Epithelial cell of proximal tubule (primary cell): ENCODE results near the gene TMEM41B. TPM values are rescaled to one million over a fixed set of nuclear protein-coding genes. Genes with fewer than 3 reads are reported as not detected.
A peak's percentile ranks its signal among the peaks of the same experiment; 100 is the strongest.

Source experiments
- DNase-seq: peaks from one replicate; pipeline ENCODE4 v3.0.0-alpha.2; 2011; ENCODE audit warnings: low read depth
- H3K4me3 ChIP-seq: 2 replicates; pipeline ENCODE4 v1.5.1; 2011; ENCODE audit warnings: low read depth, mild to moderate bottlenecking, low read length
- CTCF ChIP-seq: conservative IDR thresholded peaks from 2 replicates; pipeline ENCODE4 v1.5.1; 2012; ENCODE audit warnings: low read depth, mild to moderate bottlenecking, low read length
- total RNA-seq: library from RNA; depleted of rRNA; stranded (reverse); fragments of >200 nt; gene quantifications from 2 replicates; pipeline ENCODE4 v1.2.3, GENCODE V29; 2015

TMEM41B gene
- total RNA-seq, 1 donor from 2014 or later, result 38.0 TPM

- DNase-seq, result no peak
- TF ChIP-seq CTCF, result no peak
- no peak overlapping the region for H3K4me3 ChIP-seq
Observed at GRCh38 chr11:9274499-9275258, 39.7 kb downstream of the TMEM41B start.

GRCh38 chr11:9273376-9274336, 40.7 kb downstream of the TMEM41B start:
- no peak for DNase-seq
- TF ChIP-seq CTCF, result no peak

GRCh38 chr11:9269492-9270013, 44.8 kb downstream of the TMEM41B start:
- no peak for TF ChIP-seq CTCF
- DNase-seq, result no peak

More at GRCh38 chr11:9273376-9274336, 40.7 kb downstream of the TMEM41B start:
- no peak overlapping the region for H3K4me3 ChIP-seq

GRCh38 chr11:9267680-9268079, 46.7 kb downstream of the TMEM41B start:
- DNase-seq, result no peak
- no peak overlapping the region for H3K4me3 ChIP-seq
- no peak for TF ChIP-seq CTCF

More at GRCh38 chr11:9269492-9270013, 44.8 kb downstream of the TMEM41B start:
- no peak overlapping the region for H3K4me3 ChIP-seq

GRCh38 chr11:9266926-9267325, 47.5 kb downstream of the TMEM41B start:
- TF ChIP-seq CTCF, result no peak

GRCh38 chr11:9266132-9266736, 48.2 kb downstream of the TMEM41B start:
- no peak for TF ChIP-seq CTCF
- DNase-seq, result no peak

More at GRCh38 chr11:9266926-9267325, 47.5 kb downstream of the TMEM41B start:
- H3K4me3 ChIP-seq, result no peak overlapping the region
- no peak for DNase-seq

More at GRCh38 chr11:9266132-9266736, 48.2 kb downstream of the TMEM41B start:
- peak overlapping the region; percentile 80 for H3K4me3 ChIP-seq
